Measurements from ENCODE around the gene ZNF398. TPM values are rescaled to one million over a fixed set of nuclear protein-coding genes. Genes with fewer than 3 reads are reported as not detected.

The ZNF398 gene
- total RNA-seq, 1 donor from 2014 or later: 17.8 TPM

- no peak for DNase-seq (ENCODE audit: low read depth)
Observed at GRCh38 chr7:149147752-149148653, 750 bp downstream of the ZNF398 start.

GRCh38 chr7:149150981-149151380 lies 3.7 kb downstream of the ZNF398 start:
- DNase-seq (ENCODE audit: low read depth): no peak

GRCh38 chr7:149153346-149153745 lies 6.1 kb downstream of the ZNF398 start:
- no peak for DNase-seq (ENCODE audit: low read depth)

GRCh38 chr7:149154056-149154455 lies 6.8 kb downstream of the ZNF398 start:
- DNase-seq (ENCODE audit: low read depth): no peak

- DNase-seq (ENCODE audit: low read depth): peak; percentile 54
Observed at GRCh38 chr7:149156898-149157297, 9.6 kb downstream of the ZNF398 start.

- DNase-seq (ENCODE audit: low read depth): peak; percentile 19
Observed at GRCh38 chr7:149161241-149161848, 14.1 kb downstream of the ZNF398 start.

GRCh38 chr7:149166142-149166541 lies 18.9 kb downstream of the ZNF398 start:
- no peak for DNase-seq (ENCODE audit: low read depth)

- no peak for DNase-seq (ENCODE audit: low read depth)
Observed at GRCh38 chr7:149166630-149167352, 19.5 kb downstream of the ZNF398 start.

GRCh38 chr7:149171892-149172533 lies 24.8 kb downstream of the ZNF398 start:
- DNase-seq (ENCODE audit: low read depth): peak; percentile 45

- no peak for DNase-seq (ENCODE audit: low read depth)
Observed at GRCh38 chr7:149172534-149172920, 25.3 kb downstream of the ZNF398 start.

- DNase-seq (ENCODE audit: low read depth): no peak
Observed at GRCh38 chr7:149175150-149175549, 27.9 kb downstream of the ZNF398 start.

GRCh38 chr7:149179241-149179640 lies 32.0 kb downstream of the ZNF398 start:
- no peak for DNase-seq (ENCODE audit: low read depth)

- no peak for DNase-seq (ENCODE audit: low read depth)
Observed at GRCh38 chr7:149180722-149181449, 33.6 kb downstream of the ZNF398 start.

- DNase-seq (ENCODE audit: low read depth): no peak
Observed at GRCh38 chr7:149181450-149181790, 34.2 kb downstream of the ZNF398 start.

- DNase-seq (ENCODE audit: low read depth): no peak
Observed at GRCh38 chr7:149184274-149184673, 37.0 kb downstream of the ZNF398 start.

GRCh38 chr7:149188213-149188612 lies 41.0 kb downstream of the ZNF398 start:
- no peak for DNase-seq (ENCODE audit: low read depth)

GRCh38 chr7:149188637-149189259 lies 41.5 kb downstream of the ZNF398 start:
- no peak for DNase-seq (ENCODE audit: low read depth)

- no peak for DNase-seq (ENCODE audit: low read depth)
Observed at GRCh38 chr7:149191851-149192250, 44.6 kb downstream of the ZNF398 start.

GRCh38 chr7:149194799-149195179 lies 47.5 kb downstream of the ZNF398 start:
- DNase-seq (ENCODE audit: low read depth): no peak

- peak; percentile 77 for DNase-seq (ENCODE audit: low read depth)
Observed at GRCh38 chr7:149195180-149196150, 48.2 kb downstream of the ZNF398 start, which contains the start of gene ZNF282. ZNF282 (plus strand) TSS chr7:149195546; CDS start chr7:149195590, 44 bp downstream.
